HG03432 (cell line): ENCODE measurements around the gene EML4.

ENCODE experiments used
- ATAC-seq: cut with Tn5 transposase; IDR thresholded peaks from one replicate; pipeline ENCODE4 v1.9.1; 2021; ENCODE audit warnings: mild to moderate bottlenecking, moderate library complexity; ENCODE audit not compliant: unreplicated experiment

Gene EML4

DNA sequence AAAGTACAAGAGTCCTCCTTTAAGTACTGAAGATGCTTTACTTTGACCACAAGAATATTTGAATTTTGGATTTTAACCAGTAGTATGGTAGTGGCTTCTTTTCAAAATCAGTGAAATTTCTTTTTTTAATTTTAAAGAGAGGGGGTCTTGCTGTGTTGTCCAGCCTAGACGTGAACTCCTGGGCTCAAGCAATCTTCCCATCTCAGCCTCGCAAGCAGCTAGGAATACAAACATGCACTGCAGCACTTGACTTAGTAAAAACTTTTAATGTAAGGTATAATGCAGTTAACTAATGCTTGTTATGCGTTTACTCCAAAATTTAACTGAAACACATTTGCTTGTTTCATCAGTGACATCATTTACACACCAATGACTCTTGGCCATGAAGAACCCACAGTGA, 49.6 kb downstream of the EML4 start:
- no peak for ATAC-seq

- no peak for ATAC-seq
Observed at GRCh38 chr2:42219160-42219559, 50.0 kb downstream of the EML4 start.

- ATAC-seq = no peak
Observed at GRCh38 chr2:42220566-42220965, 51.4 kb downstream of the EML4 start.

- ATAC-seq = no peak
Observed at GRCh38 chr2:42223067-42223854, 54.1 kb downstream of the EML4 start.

DNA sequence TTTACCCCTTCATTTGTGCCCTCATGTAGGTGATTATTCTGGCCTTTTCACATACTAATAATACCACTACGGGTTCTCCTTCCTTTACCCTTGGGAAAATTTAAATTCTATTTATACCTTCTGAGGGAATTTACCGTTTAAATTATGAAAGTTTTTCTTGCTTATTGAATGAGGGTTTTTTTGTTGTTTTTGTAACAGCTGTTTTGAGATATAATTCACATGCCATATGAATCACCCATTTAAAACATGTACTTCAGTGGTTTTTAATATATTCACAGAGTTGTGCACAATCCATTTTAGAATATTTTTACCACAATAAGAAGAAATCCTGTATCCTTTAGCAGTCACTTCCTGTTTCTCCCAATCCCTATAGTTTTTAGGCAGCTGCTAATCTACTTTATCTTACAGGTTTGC, 54.7 kb downstream of the EML4 start:
- no peak for ATAC-seq

GRCh38 chr2:42224422-42225067, 55.4 kb downstream of the EML4 start:
- ATAC-seq = no peak

DNA sequence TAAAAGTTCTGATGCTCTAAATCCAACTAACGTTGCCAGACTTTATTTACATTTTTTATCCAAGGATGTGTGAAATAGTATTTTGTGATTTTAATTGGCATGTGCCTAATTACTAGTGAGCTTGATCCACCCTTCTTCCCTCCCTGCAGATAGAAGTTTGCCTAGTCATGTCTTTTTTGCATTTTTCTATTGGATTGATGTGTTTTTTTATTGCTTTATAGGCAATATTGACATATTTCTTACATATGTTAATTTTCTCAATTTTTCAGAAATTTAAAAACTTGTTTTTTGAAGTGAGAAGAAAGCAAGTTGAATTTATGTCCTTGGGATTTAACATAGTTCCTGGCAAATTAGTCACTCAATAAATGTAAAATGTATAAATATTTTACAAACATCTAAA, 56.4 kb downstream of the EML4 start:
- ATAC-seq = no peak

DNA sequence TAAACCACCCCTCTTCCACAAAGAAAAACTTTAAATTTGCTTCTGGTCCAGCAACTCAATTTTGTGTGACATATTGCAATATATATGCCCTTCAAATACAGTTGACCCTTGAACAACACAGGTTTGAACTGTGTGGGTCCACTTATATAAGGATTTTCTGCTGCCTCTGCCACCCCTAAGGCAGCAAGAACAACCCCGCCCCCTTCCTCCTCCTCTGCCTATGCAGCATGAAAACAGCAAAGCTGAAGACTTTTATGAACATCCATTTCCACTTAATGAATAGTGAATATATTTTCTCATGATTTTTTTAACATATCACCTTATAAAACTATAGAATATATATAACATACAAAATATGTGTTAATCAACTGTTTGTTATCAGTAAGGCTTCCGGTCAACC, 58.3 kb downstream of the EML4 start:
- ATAC-seq = no peak

DNA sequence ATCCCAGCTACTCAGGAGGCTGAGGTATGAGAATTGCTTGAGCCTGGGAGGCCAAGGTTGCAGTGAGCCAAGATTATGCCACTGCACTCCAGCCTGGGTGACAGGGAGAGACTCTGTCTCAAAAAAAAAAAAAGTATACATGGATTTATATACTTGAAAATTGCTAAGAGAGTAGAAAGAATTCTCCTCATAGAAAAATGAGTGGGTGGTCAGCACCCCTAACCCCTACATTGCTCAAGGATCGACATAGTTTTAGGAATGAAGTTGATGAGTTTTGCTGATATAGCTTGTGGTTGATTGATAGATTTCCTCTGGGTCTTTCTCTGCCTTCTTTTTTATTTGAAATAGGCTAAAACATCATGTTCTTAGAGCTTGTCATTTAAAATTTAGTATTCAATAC, 58.9 kb downstream of the EML4 start:
- ATAC-seq = no peak

GRCh38 chr2:42229949-42230348, 60.8 kb downstream of the EML4 start:
- no peak for ATAC-seq

DNA sequence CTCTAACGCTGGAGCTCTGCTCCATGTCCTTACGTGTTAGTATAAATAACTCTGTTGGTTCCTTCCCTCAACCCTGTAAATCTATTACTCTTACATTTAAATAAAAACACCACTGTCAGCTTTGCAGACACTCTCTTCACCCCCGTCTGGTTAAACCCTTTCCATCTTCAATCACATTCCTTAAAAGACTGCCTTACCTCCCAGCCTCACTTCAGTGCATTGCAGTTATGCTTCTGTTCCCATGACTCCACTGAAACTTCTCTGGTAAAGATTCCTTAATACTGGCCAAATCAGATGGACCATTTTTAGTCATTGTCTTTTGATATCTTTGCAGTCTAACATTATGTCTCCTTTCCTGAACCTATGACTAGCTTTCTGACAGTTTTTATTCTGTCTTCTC, 61.7 kb downstream of the EML4 start:
- ATAC-seq = no peak

- ATAC-seq = no peak
Observed at GRCh38 chr2:42232024-42232423, 62.9 kb downstream of the EML4 start.

- no peak for ATAC-seq
Observed at GRCh38 chr2:42233976-42234441, 64.9 kb downstream of the EML4 start.

DNA sequence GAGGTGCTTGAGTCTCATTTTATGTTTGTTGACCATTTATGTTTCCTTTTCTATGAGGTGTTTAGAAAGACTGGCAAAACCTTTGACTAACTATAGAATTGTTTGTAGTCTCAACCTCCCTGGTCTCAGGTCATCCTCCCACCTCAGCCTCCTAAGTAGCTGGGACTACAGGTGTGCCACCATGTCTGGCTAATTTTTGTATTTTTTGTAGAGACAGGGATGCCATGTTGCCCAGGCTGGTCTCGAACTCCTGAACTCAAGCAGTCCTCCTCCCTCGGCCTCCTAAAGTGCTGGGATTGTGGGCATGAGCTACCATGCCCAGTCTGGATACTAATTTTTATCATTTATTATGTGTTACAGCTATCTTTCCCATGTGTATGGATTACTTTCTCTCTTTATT, 67.8 kb downstream of the EML4 start:
- ATAC-seq = no peak

GRCh38 chr2:42238644-42239288, 69.6 kb downstream of the EML4 start:
- peak; percentile 85 for ATAC-seq

DNA sequence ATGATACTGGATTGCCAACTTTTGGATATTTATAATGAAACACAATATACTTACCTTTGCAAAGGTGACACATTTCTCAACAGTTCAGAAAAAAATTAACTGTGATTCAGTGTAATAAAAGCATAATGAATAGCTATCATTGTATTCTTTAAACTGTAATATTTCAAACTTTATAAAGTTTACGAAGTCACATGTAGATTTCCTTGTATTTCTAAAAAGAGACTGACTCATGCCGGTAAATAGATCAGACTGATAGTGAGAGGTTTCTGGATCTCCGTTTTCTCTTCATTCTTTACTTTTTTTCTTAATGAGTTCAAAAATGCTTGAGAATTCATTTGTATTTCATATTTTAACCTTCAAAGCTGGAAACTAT, 70.1 kb downstream of the EML4 start:
- no peak for ATAC-seq

DNA sequence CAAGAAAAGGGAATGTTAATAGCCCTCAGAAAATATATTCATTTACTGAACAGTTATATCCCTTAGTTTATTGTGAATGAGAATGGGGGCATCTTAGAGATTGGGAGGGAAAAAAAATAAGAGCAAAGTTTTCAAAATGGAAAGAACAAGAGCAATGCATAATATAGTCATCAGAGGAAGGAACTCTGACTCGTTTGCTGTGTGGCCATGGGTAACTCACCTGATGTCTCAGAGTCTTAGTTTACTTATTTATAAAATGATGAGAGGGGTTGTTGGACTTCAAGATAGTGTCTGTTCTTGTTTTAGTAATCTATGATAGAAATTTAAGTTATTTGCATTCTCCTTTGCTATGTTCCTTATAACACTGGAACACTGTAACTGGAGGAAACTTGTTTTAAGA, 70.7 kb downstream of the EML4 start:
- no peak for ATAC-seq

DNA sequence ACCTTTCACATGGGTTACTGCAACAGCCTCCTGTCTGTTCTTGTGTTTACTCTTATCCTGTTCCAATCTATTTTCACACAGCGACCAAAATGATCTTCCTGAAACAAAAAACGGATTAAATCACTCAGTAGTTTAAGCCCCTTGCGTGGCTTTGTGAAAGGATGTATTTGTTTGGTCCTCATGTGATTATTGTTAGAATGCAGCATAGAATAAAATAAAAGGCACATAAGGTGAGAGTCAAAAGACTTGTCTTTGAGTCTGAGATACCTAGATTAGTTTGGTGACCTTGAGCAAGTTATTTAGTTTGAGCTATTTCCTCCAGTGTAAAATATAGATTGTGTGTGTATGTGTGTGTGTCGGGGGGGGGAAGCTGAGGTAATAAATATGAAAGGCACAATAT, 72.4 kb downstream of the EML4 start:
- ATAC-seq = no peak

- ATAC-seq = no peak
Observed at GRCh38 chr2:42243297-42243696, 74.1 kb downstream of the EML4 start.

DNA sequence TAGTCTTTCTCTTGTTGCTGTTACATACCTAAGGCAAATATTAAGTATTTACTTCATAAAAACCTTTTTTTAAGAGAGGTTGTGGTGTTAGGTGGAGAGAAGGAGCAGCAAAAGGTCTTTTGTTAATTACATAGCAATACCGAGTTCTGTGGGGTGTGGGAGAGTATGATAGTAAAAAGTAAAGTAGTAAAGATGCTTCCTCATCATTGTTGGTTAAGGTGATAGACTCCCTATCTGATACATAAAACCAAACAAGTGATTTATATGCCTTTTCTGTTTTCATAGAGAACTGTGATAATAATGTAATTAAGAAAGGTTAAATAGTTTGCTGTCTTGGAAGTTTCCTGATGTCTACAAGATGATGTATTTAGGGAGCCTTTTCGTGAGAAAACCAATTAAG, 75.4 kb downstream of the EML4 start:
- ATAC-seq = no peak

DNA sequence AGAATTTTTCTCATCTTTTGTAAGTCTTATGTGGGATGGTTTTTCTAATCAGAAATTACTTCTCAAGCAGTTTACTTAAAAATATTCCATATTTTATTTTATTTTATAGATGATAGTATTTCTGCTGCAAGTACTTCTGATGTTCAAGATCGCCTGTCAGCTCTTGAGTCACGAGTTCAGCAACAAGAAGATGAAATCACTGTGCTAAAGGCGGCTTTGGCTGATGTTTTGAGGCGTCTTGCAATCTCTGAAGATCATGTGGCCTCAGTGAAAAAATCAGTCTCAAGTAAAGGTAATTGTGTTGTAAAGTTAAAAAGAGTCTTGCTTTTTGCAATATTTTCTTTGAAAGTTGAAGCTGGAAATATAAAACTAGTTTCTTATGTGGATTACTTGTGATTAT, 76.2 kb downstream of the EML4 start:
- no peak for ATAC-seq

- ATAC-seq = no peak
Observed at GRCh38 chr2:42246562-42246961, 77.4 kb downstream of the EML4 start.
